K562 (cell line): ENCODE data around the gene ZFP14. TPM values are rescaled to one million over a fixed set of nuclear protein-coding genes. Genes with fewer than 3 reads are reported as not detected.

Experiments
- CBX2 ChIP-seq: fragments of 200-600 bp; sonication (generic); IDR thresholded peaks from one replicate; pipeline ENCODE4 v1.6.1; 2012; ENCODE audit warnings: mild to moderate bottlenecking, low read length, inconsistent platforms; ENCODE audit not compliant: insufficient read depth, poor library complexity, severe bottlenecking
- E2F4 ChIP-seq: sonication (generic); formaldehyde crosslinking; IDR thresholded peaks from 2 replicates; pipeline ENCODE4 v1.8.0; 2022; ENCODE audit warnings: mild to moderate bottlenecking, low read depth, missing genetic modification reagents
- FOXJ2 ChIP-seq: fragments of 200-800 bp; sonication (Bioruptor generic); IDR thresholded peaks from 2 replicates; pipeline ENCODE4 v1.6.1; 2016; ENCODE audit warnings: missing genetic modification characterization, missing compliant biosample characterization
- SMAD2 ChIP-seq: fragments of 150-350 bp; IDR thresholded peaks from 2 replicates; pipeline ENCODE4 v1.6.1; 2014; ENCODE audit warnings: low read depth, mild to moderate bottlenecking, low read length
- ZNF311 ChIP-seq: fragments of 250-450 bp; sonication (Bioruptor Pico); IDR thresholded peaks from 2 replicates; pipeline ENCODE4 v1.4.0; 2020; ENCODE audit warnings: mild to moderate bottlenecking, moderate library complexity
- ZNF407 ChIP-seq: fragments of 450-650 bp; IDR thresholded peaks from 2 replicates; pipeline ENCODE4 v1.6.1; 2016; ENCODE audit warnings: low read depth
- ZNF79 ChIP-seq: fragments of 250-450 bp; sonication (Bioruptor Pico); IDR thresholded peaks from 2 replicates; pipeline ENCODE4 v1.4.0; 2020; ENCODE audit warnings: low read depth, mild to moderate bottlenecking, moderate library complexity
- polyA plus RNA-seq, 8 experiments: library from polyadenylated mRNA; depleted of rRNA in 4 of 8; stranded (reverse) in 5 of 8; unstranded in 3 of 8; fragments of >200 nt; fragmentation: Nextera tagmentation in 2 of 8; fragmentation: Illumina TruSeq in 1 of 8; extraction: Ambion mirVana in 2 of 8; extraction: Trizol in 1 of 8; gene quantifications; 2 replicates each; pipeline versions ENCODE4 v1.2.1 to v1.2.3, GENCODE V29; 2011 to 2014; ENCODE audit warnings: inconsistent platforms in 1 of 8, missing spikeins in 1 of 8
- total RNA-seq, 7 experiments: library from RNA; depleted of rRNA in 6 of 7; stranded (reverse); fragments of >200 nt in 6 of 7; fragmentation: Illumina TruSeq in 2 of 7; extraction: Trizol in 2 of 7; gene quantifications; 2 replicates each; pipeline versions ENCODE4 v1.2.1 to v1.2.3, GENCODE V29; 2011 to 2021; ENCODE audit warnings: low replicate concordance in 1 of 7
- TF ChIP-seq, protein P1 (sequence below): fragments of 250-450 bp; sonication (Bioruptor Pico); IDR thresholded peaks from 2 replicates; pipeline ENCODE4 v1.8.0; 2022; ENCODE audit warnings: moderate library complexity, mild to moderate bottlenecking, inconsistent platforms
- TF ChIP-seq, protein P2 (sequence below): fragments of 250-450 bp; sonication (Bioruptor Pico); IDR thresholded peaks from 2 replicates; pipeline ENCODE4 v1.5.1; 2021; ENCODE audit warnings: mild to moderate bottlenecking

ZFP14 gene
- total and polyA plus RNA-seq, 9 of the 15 experiments (the other 6 are each of a cell fraction or from before 2014, with no cell fraction given): 0.80 to 1.9 (median 1.4) TPM

DNA sequence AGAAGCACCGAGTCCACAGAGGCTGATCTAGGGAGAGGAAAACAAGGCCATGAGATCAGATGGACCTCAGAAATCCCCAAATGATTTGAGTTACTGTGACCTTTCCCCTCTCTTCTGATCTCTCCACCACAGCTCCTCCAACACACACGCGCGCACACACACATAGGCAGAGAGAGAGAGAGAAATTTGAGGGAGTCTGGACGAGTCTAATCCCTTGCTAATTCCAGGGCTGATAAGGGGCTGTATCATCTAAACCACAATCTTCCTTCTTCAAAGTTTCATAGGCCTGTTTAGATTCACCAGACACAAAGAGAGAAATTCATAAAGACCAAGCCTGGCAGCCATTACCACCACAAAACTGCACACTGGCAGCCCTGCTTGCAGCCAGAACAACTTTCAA, 30.8 kb upstream of the ZFP14 start (continued):
- no peak for TF ChIP-seq ZNF407
- no peak for TF ChIP-seq FOXJ2 (tag)
- TF ChIP-seq, protein P1, sequence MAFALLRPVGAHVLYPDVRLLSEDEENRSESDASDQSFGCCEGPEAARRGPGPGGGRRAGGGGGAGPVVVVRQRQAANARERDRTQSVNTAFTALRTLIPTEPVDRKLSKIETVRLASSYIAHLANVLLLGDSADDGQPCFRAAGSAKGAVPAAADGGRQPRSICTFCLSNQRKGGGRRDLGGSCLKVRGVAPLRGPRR (CRISPR knock-in tag): no peak
- no peak for TF ChIP-seq SMAD2
- TF ChIP-seq CBX2: no peak
- no peak for TF ChIP-seq ZNF79
- no peak for TF ChIP-seq E2F4 (CRISPR knock-in tag)
- no peak for TF ChIP-seq ZNF311 (CRISPR knock-in tag)
- TF ChIP-seq, protein P2, sequence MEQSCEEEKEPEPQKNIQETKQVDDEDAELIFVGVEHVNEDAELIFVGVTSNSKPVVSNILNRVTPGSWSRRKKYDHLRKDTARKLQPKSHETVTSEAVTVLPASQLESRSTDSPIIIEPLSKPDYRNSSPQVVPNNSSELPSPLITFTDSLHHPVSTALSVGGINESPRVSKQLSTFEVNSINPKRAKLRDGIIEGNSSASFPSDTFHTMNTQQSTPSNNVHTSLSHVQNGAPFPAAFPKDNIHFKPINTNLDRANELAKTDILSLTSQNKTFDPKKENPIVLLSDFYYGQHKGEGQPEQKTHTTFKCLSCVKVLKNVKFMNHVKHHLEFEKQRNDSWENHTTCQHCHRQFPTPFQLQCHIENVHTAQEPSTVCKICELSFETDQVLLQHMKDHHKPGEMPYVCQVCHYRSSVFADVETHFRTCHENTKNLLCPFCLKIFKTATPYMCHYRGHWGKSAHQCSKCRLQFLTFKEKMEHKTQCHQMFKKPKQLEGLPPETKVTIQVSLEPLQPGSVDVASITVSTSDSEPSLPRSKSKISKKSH (CRISPR knock-in tag): no peak
